Memory B cell (primary cell): Measurements from ENCODE around the gene ADGRG1.

ENCODE experiments used
- ATAC-seq: fragments of 150-1000 bp; cut with Tn5 transposase; 2 replicates; pipeline ENCODE4 v1.10.0; 2021; ENCODE audit warnings: low read depth, mild to moderate bottlenecking, moderate library complexity
- DNase-seq, 2 donors: peaks; one replicate each; pipeline ENCODE4 v3.0.0; 2022; ENCODE audit warnings: low spot score in 2 of 2
- H3K27ac Mint-ChIP-seq: one replicate; pipeline ENCODE4 v1.8.0; 2022; ENCODE audit warnings: mild to moderate bottlenecking, moderate library complexity, mixed read lengths
- H3K27me3 Mint-ChIP-seq: one replicate; pipeline ENCODE4 v1.8.0; 2022; ENCODE audit warnings: mixed read lengths
- H3K36me3 Mint-ChIP-seq: one replicate; pipeline ENCODE4 v1.8.0; 2022; ENCODE audit warnings: mild to moderate bottlenecking, mixed read lengths
- H3K4me1 Mint-ChIP-seq: one replicate; pipeline ENCODE4 v1.8.0; 2022; ENCODE audit warnings: mixed read lengths
- H3K4me3 Mint-ChIP-seq: one replicate; pipeline ENCODE4 v1.8.0; 2022; ENCODE audit warnings: mild to moderate bottlenecking, moderate library complexity, mixed read lengths
- H3K9me3 Mint-ChIP-seq: one replicate; pipeline ENCODE4 v1.8.0; 2022; ENCODE audit warnings: mixed read lengths

ADGRG1 gene

GRCh38 chr16:57620335-57621231 is 7.8 kb upstream of the ADGRG1 start:
- Mint-ChIP-seq H3K9me3 (no peaks in the 10 kb centered on the region), H3K4me1 (peaks cover 4% of the 10 kb centered on the region), H3K4me3 (no peak overlapping the region), H3K27ac (no peak overlapping the region), H3K27me3 (peaks cover 13% of the 10 kb centered on the region), H3K36me3 (no peaks in the 10 kb centered on the region)
- DNase-seq (no peak), ATAC-seq (no peak)

GRCh38 chr16:57621521-57622271 is 6.7 kb upstream of the ADGRG1 start:
- no peak for ATAC-seq
- no peak overlapping the region for H3K27ac Mint-ChIP-seq
- H3K36me3 Mint-ChIP-seq: no peaks in the 10 kb centered on the region
- H3K4me1 Mint-ChIP-seq: peaks cover 6% of the 10 kb centered on the region
- no peak overlapping the region for H3K4me3 Mint-ChIP-seq
- DNase-seq: no peak
- peaks cover 18% of the 10 kb centered on the region for H3K27me3 Mint-ChIP-seq
- no peaks in the 10 kb centered on the region for H3K9me3 Mint-ChIP-seq

- Mint-ChIP-seq H3K27me3 (peaks cover 23% of the 10 kb centered on the region), H3K4me3 (no peak overlapping the region), H3K4me1 (peaks cover 6% of the 10 kb centered on the region), H3K9me3 (no peaks in the 10 kb centered on the region), H3K27ac (no peak overlapping the region), H3K36me3 (no peaks in the 10 kb centered on the region)
- DNase-seq (no peak), ATAC-seq (no peak)
These were observed 5.8 kb upstream of the ADGRG1 start for GRCh38 chr16:57622361-57623250.

- no peaks in the 10 kb centered on the region for H3K36me3 Mint-ChIP-seq
- no peak for ATAC-seq
- peaks cover 6% of the 10 kb centered on the region for H3K4me1 Mint-ChIP-seq
- no peak for DNase-seq
- no peak overlapping the region for H3K27ac Mint-ChIP-seq
- H3K4me3 Mint-ChIP-seq: no peak overlapping the region
- no peaks in the 10 kb centered on the region for H3K9me3 Mint-ChIP-seq
- peaks cover 25% of the 10 kb centered on the region for H3K27me3 Mint-ChIP-seq
These were observed 5.0 kb upstream of the ADGRG1 start for GRCh38 chr16:57623251-57624043.

DNA sequence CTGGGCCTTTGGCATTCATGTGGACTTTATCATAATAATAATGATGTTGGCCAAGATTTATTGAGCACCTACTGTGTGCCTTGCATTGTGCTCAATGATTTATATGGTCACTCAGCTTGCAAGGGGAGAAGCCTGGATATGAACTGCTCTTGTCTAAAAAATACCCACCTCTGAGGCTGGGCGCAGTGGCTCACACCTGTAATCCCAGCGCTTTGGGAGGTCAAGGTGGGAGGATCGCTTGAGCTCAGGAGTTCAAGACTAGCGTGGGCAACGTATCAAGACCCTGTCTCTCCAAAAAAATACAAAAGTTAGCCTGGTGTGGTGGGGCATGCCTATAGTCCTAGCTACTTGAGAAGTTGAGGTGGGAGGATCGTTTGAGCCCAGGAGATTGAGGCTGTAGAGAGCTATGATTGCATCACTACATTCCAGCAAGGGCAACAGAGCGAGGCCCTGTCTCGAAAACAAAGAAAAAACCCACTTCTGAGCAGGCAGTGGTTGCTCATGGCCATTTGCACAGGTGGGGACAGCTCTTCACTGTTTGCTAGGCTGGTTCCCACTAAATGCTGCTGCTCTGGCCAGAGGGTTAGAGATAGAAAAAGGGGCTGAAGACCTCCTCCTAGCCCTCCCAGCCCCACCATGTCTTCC is 4.3 kb upstream of the ADGRG1 start:
- Mint-ChIP-seq H3K27me3 (peaks cover 27% of the 10 kb centered on the region), H3K4me1 (peaks cover 11% of the 10 kb centered on the region), H3K9me3 (no peaks in the 10 kb centered on the region), H3K4me3 (no peak overlapping the region), H3K27ac (no peak overlapping the region), H3K36me3 (no peaks in the 10 kb centered on the region)
- ATAC-seq: no peak
- DNase-seq: no peak

DNA sequence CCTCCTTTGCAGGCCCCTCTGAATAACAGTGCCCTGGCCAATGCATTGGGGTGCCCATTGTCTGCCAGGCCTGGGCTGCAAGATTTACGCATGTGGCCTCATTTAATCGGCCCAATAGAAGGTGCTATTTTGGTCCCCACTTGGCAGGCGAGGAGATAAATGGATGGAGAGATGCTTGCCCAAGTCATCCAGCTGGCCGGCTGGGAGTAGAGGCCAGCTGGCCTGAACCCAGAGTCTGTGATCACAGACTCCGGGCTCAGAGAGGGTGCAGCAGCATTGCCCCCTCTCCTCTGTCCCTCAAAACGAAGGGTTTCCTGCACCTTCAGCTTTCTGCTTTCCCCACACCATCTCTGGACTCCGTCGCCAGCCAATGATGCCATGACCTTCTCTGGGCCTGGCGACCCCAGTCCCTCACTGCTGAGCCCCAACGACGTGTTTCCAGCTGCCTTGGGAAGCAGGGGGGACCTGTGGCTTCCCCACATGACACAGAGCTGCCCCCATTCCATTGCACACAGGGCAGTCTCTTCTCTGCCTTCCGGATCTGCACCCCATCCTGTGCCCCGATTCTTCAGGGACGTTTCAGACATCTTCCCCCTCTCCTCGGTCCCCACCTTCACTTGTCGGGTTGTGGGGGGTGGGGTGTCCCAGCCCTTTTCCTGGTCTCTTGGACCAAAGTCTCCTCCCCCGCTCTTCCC is 3.5 kb upstream of the ADGRG1 start:
- no peak for DNase-seq
- Mint-ChIP-seq H3K27me3 (peaks cover 22% of the 10 kb centered on the region), H3K4me1 (peaks cover 11% of the 10 kb centered on the region), H3K4me3 (no peak overlapping the region), H3K27ac (no peak overlapping the region), H3K9me3 (no peaks in the 10 kb centered on the region), H3K36me3 (no peaks in the 10 kb centered on the region)
- no peak for ATAC-seq

DNA sequence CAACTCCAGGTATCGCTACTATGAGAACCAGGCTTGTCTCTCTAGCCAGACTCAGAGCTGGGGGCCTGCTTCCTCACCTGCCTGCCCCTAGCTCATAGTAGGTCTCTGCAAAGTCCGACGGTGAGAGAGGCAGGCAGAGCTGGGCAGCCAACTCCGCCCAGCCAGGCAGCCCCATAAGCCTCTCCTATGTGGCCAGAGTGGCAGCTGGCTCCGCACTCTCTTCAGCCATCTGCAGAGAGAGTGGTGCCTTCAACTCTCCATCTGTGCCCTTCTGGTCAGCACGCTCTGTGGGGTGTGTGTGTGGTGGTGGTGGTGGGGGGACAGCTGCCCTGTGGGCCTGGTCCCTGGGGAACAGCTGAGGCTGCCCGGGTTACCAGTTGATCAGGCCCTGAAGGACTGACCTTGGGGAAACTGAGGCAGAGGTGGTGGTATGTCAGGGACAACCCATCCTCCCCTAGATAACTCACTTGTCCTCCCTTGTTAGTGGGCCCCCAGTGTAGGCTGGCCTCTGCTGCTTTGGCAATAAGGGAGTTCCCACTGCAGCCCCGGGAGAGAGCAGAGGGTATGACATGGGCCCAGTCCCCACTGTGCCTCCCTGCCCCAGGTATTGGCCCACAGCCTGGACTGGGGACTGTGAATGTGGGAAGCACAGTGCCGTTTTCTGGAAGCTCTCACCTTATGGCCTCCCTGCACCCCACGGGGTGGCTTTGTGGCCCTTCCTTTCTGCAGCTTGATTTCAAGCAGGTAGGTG is 1.8 kb upstream of the ADGRG1 start:
- Mint-ChIP-seq H3K4me1 (peaks cover 11% of the 10 kb centered on the region), H3K4me3 (no peak overlapping the region), H3K9me3 (no peaks in the 10 kb centered on the region), H3K27me3 (peaks cover 33% of the 10 kb centered on the region), H3K36me3 (no peaks in the 10 kb centered on the region), H3K27ac (no peak overlapping the region)
- DNase-seq (no peak), ATAC-seq (no peak)

GRCh38 chr16:57627184-57627871 is 1.1 kb upstream of the ADGRG1 start:
- H3K4me1 Mint-ChIP-seq: peaks cover 11% of the 10 kb centered on the region
- H3K9me3 Mint-ChIP-seq: no peaks in the 10 kb centered on the region
- H3K27ac Mint-ChIP-seq: no peak overlapping the region
- H3K36me3 Mint-ChIP-seq: no peaks in the 10 kb centered on the region
- H3K27me3 Mint-ChIP-seq: peaks cover 33% of the 10 kb centered on the region
- H3K4me3 Mint-ChIP-seq: no peak overlapping the region
- ATAC-seq (no peak), DNase-seq (no peak)

DNA sequence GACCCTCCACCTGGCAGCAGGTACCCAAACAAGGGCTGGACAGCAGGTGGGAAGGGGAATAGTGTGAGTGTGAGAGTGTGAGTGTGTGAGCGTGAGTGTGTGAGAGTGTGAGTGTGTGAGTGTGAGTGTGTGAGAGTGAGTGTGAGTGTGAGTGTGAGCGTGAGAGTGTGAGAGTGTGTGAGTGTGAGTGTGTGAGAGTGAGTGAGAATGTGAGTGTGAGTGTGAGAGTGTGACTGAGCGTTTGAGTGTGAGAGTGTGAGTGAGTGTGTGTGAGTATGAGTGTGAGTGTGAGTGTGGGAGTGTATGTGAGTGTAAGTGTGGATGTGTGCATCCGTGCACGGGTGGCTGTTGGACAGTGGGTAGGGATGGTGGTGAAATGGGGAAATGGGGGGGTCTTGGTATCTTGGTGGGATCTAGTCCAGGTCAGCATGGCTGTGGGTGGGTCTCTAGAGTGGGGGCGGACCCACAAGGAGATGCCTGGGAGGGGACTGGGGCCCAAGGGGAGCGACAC is 408 bp downstream of the ADGRG1 start:
- Mint-ChIP-seq H3K4me1 (peaks cover 11% of the 10 kb centered on the region), H3K36me3 (no peaks in the 10 kb centered on the region), H3K9me3 (no peaks in the 10 kb centered on the region), H3K27me3 (peaks cover 33% of the 10 kb centered on the region), H3K4me3 (no peak overlapping the region), H3K27ac (no peak overlapping the region)
- ATAC-seq (no peak), DNase-seq (no peak)

- Mint-ChIP-seq H3K4me1 (peaks cover 11% of the 10 kb centered on the region), H3K27me3 (peaks cover 33% of the 10 kb centered on the region), H3K36me3 (no peaks in the 10 kb centered on the region), H3K27ac (no peak overlapping the region), H3K4me3 (no peak overlapping the region), H3K9me3 (no peaks in the 10 kb centered on the region)
- DNase-seq (no peak), ATAC-seq (no peak)
These were observed 1.3 kb downstream of the ADGRG1 start for GRCh38 chr16:57629516-57630406.

DNA sequence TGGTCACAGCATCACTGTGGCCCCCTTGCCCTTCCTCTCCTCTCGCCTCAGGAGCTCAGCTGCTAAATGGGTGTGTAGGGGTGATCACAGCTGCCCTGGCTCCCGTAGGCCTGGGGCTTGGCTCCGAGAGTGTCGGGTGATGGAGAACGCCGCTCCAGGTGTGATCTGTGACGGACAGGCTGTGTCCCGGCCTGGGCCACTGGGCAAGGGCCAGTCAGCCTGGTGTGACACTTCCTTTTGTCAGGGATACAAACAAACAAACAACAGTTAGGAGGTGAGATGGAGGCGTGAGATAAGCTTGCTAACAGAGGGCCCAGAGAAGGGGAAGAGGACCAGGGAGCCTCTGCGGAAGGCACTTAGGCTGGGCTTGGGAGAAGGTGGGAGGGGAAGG is 2.0 kb downstream of the ADGRG1 start:
- ATAC-seq: no peak
- Mint-ChIP-seq H3K4me3 (no peak overlapping the region), H3K27ac (no peak overlapping the region), H3K36me3 (no peaks in the 10 kb centered on the region), H3K27me3 (peaks cover 30% of the 10 kb centered on the region), H3K9me3 (no peaks in the 10 kb centered on the region), H3K4me1 (peaks cover 9% of the 10 kb centered on the region)
- no peak for DNase-seq
